NT2/D1 (cell line): ENCODE results near the gene EFCAB8.

Experiments
- SUZ12 ChIP-seq: IDR thresholded peaks from 2 replicates; pipeline ENCODE4 v1.6.1; 2011; ENCODE audit not compliant: insufficient read length, insufficient read depth; ENCODE audit errors: extremely low read depth
- YY1 ChIP-seq: IDR thresholded peaks from 2 replicates; pipeline ENCODE4 v1.6.1; 2011; ENCODE audit not compliant: insufficient read length, insufficient read depth
- ZNF274 ChIP-seq: IDR thresholded peaks from 2 replicates; pipeline ENCODE4 v1.6.1; 2011; ENCODE audit warnings: mild to moderate bottlenecking, low read depth, low read length

DNA sequence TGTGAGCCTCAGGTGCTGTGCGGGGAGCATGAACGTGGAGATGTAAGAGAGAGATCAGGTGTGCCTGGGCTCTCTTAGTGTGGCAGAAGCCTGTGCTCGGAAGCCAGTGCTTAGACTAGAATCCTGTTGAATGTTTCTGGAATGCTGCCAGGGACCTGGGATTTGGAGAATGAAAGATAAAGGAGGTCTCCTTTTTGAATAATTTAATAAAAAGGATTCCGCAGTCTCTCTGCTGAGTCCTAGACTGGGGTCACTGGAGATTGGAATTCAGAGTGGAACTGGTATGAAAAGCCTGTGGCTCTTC lies 18.8 kb upstream of the EFCAB8 start:
- TF ChIP-seq SUZ12 (no peak), ZNF274 (no peak), YY1 (no peak)
